Activated CD4-positive, CD25-positive, alpha-beta regulatory T cell (primary cell): ENCODE data around the gene GGA1.

Source experiments
- DNase-seq, 4 experiments: peaks; one replicate each; lab custom pipeline; 2025; lab: John Stamatoyannopoulos, UW

The GGA1 gene

DNA sequence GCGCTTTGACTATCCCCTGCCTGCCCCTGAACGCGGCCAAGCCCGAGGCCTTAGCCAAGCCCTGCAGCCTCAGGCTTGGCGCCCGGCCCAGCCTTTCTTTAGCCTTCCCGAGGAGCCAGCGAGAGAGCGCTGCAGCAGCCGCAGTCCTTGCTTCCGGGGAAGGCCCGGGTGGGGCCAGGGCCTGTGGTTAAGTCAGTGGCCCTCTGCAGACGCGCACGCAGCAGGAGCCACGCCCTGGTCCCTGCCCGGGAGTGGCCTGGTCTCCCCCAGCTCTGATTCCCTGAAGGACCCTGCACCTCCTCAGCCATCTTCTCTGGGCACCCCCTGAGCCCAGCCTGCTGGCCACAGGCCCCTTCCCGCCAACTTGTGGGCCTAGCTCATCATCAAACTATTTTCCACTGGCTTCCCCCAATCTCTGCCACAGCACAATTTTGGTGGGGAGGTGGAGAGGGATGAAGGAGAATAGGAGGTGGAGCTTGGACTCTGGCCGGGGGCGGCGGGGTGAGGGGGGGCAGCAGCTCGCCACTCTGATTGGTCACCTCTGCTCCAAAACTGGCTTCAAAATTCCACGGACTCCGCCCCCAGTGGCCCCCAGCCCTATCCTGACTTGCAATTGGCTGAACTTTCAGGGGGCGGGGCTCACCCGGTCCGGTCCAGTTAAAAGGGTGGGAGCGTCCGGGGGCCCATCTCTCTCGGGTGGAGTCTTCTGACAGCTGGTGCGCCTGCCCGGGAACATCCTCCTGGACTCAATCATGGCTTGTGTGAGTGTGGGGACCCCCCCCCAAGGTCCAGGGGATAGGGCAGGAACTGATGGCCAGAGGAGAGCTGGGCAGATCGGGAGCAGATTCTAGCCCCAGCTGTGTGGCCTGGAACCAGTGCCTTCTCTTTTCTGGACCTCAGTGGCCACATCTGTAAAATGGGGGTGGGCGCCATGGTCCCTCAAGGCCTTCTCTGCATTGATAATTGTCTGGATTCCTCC is 66.6 kb downstream of the GGA1 start, which contains the start of gene LGALS1:
TSS of gene LGALS1 (plus strand) at position 686 of the 979 bp plus-strand sequence. CDS start at position 753, 67 bp downstream.
- DNase-seq = peak in 3 of 4 experiments; percentile 18 to 34 (median 21)

- no peak for DNase-seq
Measured at GRCh38 chr22:37675930-37676735, 67.5 kb downstream of the GGA1 start.

DNA sequence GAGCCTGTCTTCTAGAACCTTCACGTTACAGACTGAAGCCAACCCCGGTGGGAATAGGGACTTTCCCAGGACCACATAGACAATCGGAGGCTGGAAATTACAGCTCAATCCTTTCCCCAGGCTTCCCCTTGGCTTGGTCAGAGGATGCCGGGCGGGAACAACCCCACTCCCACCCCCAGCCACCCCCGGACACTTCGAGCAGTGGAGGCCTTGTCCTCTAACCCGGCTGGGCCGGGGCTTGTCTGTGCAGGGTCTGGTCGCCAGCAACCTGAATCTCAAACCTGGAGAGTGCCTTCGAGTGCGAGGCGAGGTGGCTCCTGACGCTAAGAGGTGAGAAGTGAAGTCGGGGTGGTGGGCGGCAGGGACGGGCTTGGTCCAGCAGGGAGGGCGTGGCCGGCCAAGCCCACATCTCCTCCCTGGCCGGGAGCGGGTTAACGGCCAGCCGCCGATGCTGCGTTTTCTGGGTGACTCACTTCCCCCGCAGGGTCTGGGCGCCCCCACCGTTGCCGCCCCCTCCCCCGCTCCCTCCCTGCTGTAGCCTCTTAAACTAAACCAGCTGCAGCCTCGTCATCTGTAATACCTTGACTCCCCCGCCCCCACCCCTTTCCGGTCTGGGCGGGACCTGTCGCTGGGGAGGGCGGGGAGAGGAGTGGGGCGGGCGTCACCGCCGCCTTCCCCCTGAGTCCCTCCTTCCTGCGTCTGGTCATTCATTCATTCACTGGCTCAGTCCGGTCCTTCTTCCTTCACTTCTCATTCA is 68.3 kb downstream of the GGA1 start:
- peak; percentile 80 to 92 (median 88) for DNase-seq

- DNase-seq = peak in 1 of 4 experiments; percentile 58
Measured at GRCh38 chr22:37677493-37677974, 68.9 kb downstream of the GGA1 start.

DNA sequence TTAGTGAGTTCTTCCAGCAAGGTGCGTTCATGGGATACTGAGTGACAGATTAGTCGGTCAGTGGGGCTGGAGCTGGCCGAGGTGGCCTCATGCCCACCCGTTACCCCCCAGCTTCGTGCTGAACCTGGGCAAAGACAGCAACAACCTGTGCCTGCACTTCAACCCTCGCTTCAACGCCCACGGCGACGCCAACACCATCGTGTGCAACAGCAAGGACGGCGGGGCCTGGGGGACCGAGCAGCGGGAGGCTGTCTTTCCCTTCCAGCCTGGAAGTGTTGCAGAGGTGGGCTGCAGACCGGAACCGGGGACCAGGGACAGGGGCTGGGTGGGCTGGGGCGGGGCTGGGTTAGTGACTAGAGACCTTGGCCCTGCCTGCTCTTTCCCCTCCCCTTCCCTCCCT is 69.7 kb downstream of the GGA1 start:
- DNase-seq = no peak

DNA sequence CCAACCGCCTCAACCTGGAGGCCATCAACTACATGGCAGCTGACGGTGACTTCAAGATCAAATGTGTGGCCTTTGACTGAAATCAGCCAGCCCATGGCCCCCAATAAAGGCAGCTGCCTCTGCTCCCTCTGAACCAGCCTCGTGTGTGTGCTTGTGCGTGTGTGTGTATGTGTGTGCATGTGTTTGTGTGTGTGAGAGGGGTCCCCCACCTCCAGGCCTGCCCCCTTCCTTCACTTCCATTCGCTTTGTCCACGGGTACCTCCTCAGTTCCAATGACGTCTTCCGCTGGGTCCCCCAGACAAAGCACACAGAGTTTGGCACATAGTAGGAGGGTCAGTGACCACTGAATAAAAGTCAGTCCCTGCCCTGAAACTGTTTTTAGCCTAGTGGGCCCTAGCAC is 71.0 kb downstream of the GGA1 start:
- no peak for DNase-seq

DNA sequence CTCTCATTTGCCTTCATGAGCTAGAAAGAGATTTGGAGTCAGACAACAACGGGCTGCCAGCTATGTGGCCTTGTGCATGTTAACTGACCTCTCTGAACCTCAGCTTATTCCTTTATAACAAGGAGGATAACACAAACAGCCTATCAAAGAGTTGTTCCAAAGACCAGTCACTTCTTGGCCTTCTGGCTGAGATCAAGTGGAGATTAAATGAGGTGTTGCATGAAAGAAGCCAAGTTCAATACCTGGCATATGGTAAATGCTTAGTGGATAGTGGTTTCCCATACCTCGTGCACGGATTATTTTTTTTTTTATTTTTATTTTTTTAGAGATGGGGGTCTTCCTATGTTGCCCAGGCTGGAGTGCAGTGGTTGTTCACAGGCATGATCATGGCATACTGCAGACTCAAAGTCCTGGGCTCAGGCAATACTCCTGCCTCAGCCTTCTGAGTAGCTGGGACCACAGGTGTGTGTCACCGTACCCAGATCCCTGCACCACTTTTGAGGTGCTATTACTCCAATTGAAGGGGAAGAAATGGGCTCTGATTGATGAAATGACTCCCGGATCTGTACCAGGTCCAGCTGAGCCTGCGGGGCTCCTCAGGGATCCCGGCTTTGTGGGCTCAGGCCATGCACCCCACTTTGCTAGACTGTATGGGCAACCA is 71.7 kb downstream of the GGA1 start:
- no peak for DNase-seq

- no peak for DNase-seq
Measured at GRCh38 chr22:37681001-37681424, 72.4 kb downstream of the GGA1 start.

- DNase-seq = peak; percentile 36 to 58 (median 56)
Measured at GRCh38 chr22:37681556-37682049, 73.0 kb downstream of the GGA1 start.
